Measurements from ENCODE around the gene DEPDC1B. TPM values are rescaled to one million over a fixed set of nuclear protein-coding genes. Genes with fewer than 3 reads are reported as not detected.
"Not testable (repeated sequence)": the region's sequence is repeated elsewhere in the genome, so short reads cannot be mapped to it uniquely, and the experiment has no call there.

DEPDC1B gene
- total RNA-seq, 1 experiment from 2014 or later: 34.9 TPM

- no peak for DNase-seq (ENCODE audit: low spot score)
- ChIA-PET CTCF (interaction anchor here (0.5 kb wide), 1 partner anchor 56 kb away, joined by 3 read pairs; no protein-coding TSS in a partner anchor), POLR2A (ENCODE audit: low non-redundant PET) (no interaction called here)
- TF ChIP-seq EZH2 (IDR thresholded peaks at IDR 0.05; ENCODE audit: borderline replicate concordance, low read depth, low read length, poor library complexity, severe bottlenecking): no peak
- TF ChIP-seq, protein P1, sequence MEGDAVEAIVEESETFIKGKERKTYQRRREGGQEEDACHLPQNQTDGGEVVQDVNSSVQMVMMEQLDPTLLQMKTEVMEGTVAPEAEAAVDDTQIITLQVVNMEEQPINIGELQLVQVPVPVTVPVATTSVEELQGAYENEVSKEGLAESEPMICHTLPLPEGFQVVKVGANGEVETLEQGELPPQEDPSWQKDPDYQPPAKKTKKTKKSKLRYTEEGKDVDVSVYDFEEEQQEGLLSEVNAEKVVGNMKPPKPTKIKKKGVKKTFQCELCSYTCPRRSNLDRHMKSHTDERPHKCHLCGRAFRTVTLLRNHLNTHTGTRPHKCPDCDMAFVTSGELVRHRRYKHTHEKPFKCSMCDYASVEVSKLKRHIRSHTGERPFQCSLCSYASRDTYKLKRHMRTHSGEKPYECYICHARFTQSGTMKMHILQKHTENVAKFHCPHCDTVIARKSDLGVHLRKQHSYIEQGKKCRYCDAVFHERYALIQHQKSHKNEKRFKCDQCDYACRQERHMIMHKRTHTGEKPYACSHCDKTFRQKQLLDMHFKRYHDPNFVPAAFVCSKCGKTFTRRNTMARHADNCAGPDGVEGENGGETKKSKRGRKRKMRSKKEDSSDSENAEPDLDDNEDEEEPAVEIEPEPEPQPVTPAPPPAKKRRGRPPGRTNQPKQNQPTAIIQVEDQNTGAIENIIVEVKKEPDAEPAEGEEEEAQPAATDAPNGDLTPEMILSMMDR (conservative IDR thresholded peaks at IDR 0.05; ENCODE audit: low read depth, low read length): no peak
- no peaks in the 10 kb centered on the region for H3K36me3 ChIP-seq (ENCODE audit: insufficient read depth, low read length, poor library complexity, severe bottlenecking)
- intact Hi-C loops (cut with micrococcal nuclease; ENCODE audit: unreplicated experiment): no loop called here
- BruUV-seq (replicated peaks): no TSS peak
- no peaks in the 10 kb centered on the region for H3K4me1 ChIP-seq (ENCODE audit: insufficient read depth, low read length, poor library complexity, severe bottlenecking)
- H3K27ac ChIP-seq (ENCODE audit: low read depth, low read length, poor library complexity, severe bottlenecking): no peak overlapping the region
- no peaks in the 10 kb centered on the region for H3K27me3 ChIP-seq (replicated peaks; ENCODE audit: insufficient read depth, low read depth, low read length, poor library complexity)
- H3K4me3 ChIP-seq (ENCODE audit: low read depth, low read length, poor library complexity, severe bottlenecking): no peak overlapping the region
- no peaks in the 10 kb centered on the region for H3K9me3 ChIP-seq (ENCODE audit: low read depth, low read length, poor library complexity, severe bottlenecking)
These were observed 109.8 kb downstream of the DEPDC1B start for GRCh38 chr5:60590172-60590571.

- H3K9me3 ChIP-seq (ENCODE audit: low read depth, low read length, poor library complexity, severe bottlenecking); POLR2A ChIA-PET (ENCODE audit: low non-redundant PET); H3K4me3 ChIP-seq (ENCODE audit: low read depth, low read length, poor library complexity, severe bottlenecking); CTCF ChIA-PET; H3K4me1 ChIP-seq (ENCODE audit: insufficient read depth, low read length, poor library complexity, severe bottlenecking); H3K36me3 ChIP-seq (ENCODE audit: insufficient read depth, low read length, poor library complexity, severe bottlenecking); intact Hi-C loops (cut with micrococcal nuclease; ENCODE audit: unreplicated experiment); H3K27ac ChIP-seq (ENCODE audit: low read depth, low read length, poor library complexity, severe bottlenecking); DNase-seq (ENCODE audit: low spot score); H3K27me3 ChIP-seq (replicated peaks; ENCODE audit: insufficient read depth, low read depth, low read length, poor library complexity); BruUV-seq (replicated peaks): not testable (repeated sequence)
These were observed 112.7 kb downstream of the DEPDC1B start for GRCh38 chr5:60587312-60587711.

DNA sequence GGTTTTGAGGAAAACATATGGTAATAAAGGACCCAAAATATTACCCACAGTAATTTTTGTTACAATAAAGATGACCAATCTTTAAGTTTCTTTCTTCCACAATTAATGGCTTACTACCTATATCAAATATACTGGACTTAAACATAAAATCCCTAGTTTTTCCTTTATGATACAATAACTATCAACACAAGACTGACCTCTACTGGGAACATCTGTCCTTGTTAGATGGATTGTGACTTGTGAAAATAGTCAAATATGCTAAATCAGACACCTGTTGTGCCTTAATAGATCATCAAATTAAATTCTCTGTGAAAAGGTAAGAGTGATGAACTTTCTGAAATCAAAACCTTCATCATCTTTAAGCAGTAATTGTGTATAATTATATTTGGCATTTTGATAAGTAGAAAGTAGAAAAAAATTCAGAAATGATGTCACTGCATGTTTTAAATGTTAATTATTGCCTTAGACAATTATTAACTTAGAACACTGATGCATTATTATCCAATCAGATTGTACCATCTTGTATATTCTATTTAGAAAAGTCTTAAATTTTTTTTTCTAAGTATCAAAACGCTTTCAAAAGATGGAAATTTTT is 113.6 kb downstream of the DEPDC1B start:
- no TSS peak for BruUV-seq (replicated peaks)
- peak; percentile 5 for DNase-seq (ENCODE audit: low spot score)
- intact Hi-C loops (cut with micrococcal nuclease; ENCODE audit: unreplicated experiment): no loop called here
- Histone ChIP-seq H3K27ac (ENCODE audit: low read depth, low read length, poor library complexity, severe bottlenecking) (no peak overlapping the region), H3K4me3 (ENCODE audit: low read depth, low read length, poor library complexity, severe bottlenecking) (no peak overlapping the region), H3K9me3 (ENCODE audit: low read depth, low read length, poor library complexity, severe bottlenecking) (no peaks in the 10 kb centered on the region), H3K4me1 (ENCODE audit: insufficient read depth, low read length, poor library complexity, severe bottlenecking) (no peaks in the 10 kb centered on the region), H3K27me3 (replicated peaks; ENCODE audit: insufficient read depth, low read depth, low read length, poor library complexity) (no peaks in the 10 kb centered on the region), H3K36me3 (ENCODE audit: insufficient read depth, low read length, poor library complexity, severe bottlenecking) (no peaks in the 10 kb centered on the region)
- CTCF ChIA-PET: no interaction called here
- TF ChIP-seq, protein P1 (conservative IDR thresholded peaks at IDR 0.05; ENCODE audit: low read depth, low read length): peak; percentile 35; the same call in 1 of the 2 replicates
- no peak for TF ChIP-seq EZH2 (IDR thresholded peaks at IDR 0.05; ENCODE audit: borderline replicate concordance, low read depth, low read length, poor library complexity, severe bottlenecking)
- POLR2A ChIA-PET (ENCODE audit: low non-redundant PET): no interaction called here

- no peaks in the 10 kb centered on the region for H3K9me3 ChIP-seq (ENCODE audit: low read depth, low read length, poor library complexity, severe bottlenecking)
- intact Hi-C loops (cut with micrococcal nuclease; ENCODE audit: unreplicated experiment): no loop called here
- CTCF ChIA-PET: no interaction called here
These were observed 114.3 kb downstream of the DEPDC1B start for GRCh38 chr5:60585618-60586017.

More at GRCh38 chr5:60585618-60586017, 114.3 kb downstream of the DEPDC1B start:
- POLR2A ChIA-PET (ENCODE audit: low non-redundant PET): no interaction called here
- Histone ChIP-seq H3K36me3 (ENCODE audit: insufficient read depth, low read length, poor library complexity, severe bottlenecking) (no peaks in the 10 kb centered on the region), H3K27ac (ENCODE audit: low read depth, low read length, poor library complexity, severe bottlenecking) (no peak overlapping the region), H3K27me3 (replicated peaks; ENCODE audit: insufficient read depth, low read depth, low read length, poor library complexity) (no peaks in the 10 kb centered on the region), H3K4me3 (ENCODE audit: low read depth, low read length, poor library complexity, severe bottlenecking) (no peak overlapping the region), H3K4me1 (ENCODE audit: insufficient read depth, low read length, poor library complexity, severe bottlenecking) (no peaks in the 10 kb centered on the region)
- no peak for TF ChIP-seq EZH2 (IDR thresholded peaks at IDR 0.05; ENCODE audit: borderline replicate concordance, low read depth, low read length, poor library complexity, severe bottlenecking)
- TF ChIP-seq, protein P1 (conservative IDR thresholded peaks at IDR 0.05; ENCODE audit: low read depth, low read length): no peak
- DNase-seq (ENCODE audit: low spot score): no peak
- no TSS peak for BruUV-seq (replicated peaks)
